H1 (cell line): ENCODE measurements around the gene AHCY. TPM values are rescaled to one million over a fixed set of nuclear protein-coding genes. Genes with fewer than 3 reads are reported as not detected.

Source experiments
- CTCF ChIA-PET: fragments of 300-600 bp; sonication (Branson Sonifier 250); formaldehyde crosslinking; loops from one replicate; lab custom pipeline; 2021; ENCODE audit not compliant: partially characterized antibody; lab: Charles Lee
- POLR2A ChIA-PET: fragments of 300-600 bp; sonication (Branson Sonifier 250); formaldehyde crosslinking; loops from one replicate; lab custom pipeline; 2021; ENCODE audit warnings: inconsistent platforms; ENCODE audit not compliant: partially characterized antibody; lab: Charles Lee
- DNase-seq, 2 experiments: peaks; one replicate each; pipeline versions ENCODE4 v3.0.0 to v3.0.0-alpha.2; 2010 to 2022; ENCODE audit warnings: low spot score in 2 of 2, low read depth in 1 of 2, mixed read lengths in 1 of 2
- FAIRE-seq: peaks from 2 replicates; lab custom pipeline; 2011; peaks lifted over from hg19 to GRCh38; lab: Jason Lieb, UNC
- H2AFZ ChIP-seq: 2 replicates; pipeline ENCODE4 v1.8.1; 2012; ENCODE audit warnings: low read length, inconsistent platforms
- H2AK5ac ChIP-seq: 2 replicates; pipeline ENCODE4 v1.6.1; 2013; ENCODE audit warnings: low read depth, low read length
- H2BK120ac ChIP-seq: replicated peaks from 2 replicates; pipeline ENCODE3; 2013; ENCODE audit warnings: low read depth, low read length, inconsistent platforms
- H2BK12ac ChIP-seq: 2 replicates; pipeline ENCODE4 v1.6.1; 2013; ENCODE audit warnings: low read depth, low read length
- H2BK15ac ChIP-seq: 2 replicates; pipeline ENCODE4 v1.6.1; 2013; ENCODE audit warnings: low read length
- H2BK20ac ChIP-seq: 2 replicates; pipeline ENCODE4 v1.6.1; 2013; ENCODE audit warnings: low read length
- H2BK5ac ChIP-seq: 2 replicates; pipeline ENCODE4 v1.6.1; 2013; ENCODE audit warnings: low read depth, low read length
- H3K14ac ChIP-seq: 2 replicates; pipeline ENCODE4 v1.6.1; 2013; ENCODE audit warnings: inconsistent platforms; ENCODE audit not compliant: insufficient read length
- H3K18ac ChIP-seq: 2 replicates; pipeline ENCODE4 v1.6.1; 2013; ENCODE audit warnings: low read length; ENCODE audit errors: extremely low read depth
- H3K23ac ChIP-seq: 2 replicates; pipeline ENCODE4 v1.6.1; 2013; ENCODE audit warnings: inconsistent platforms; ENCODE audit not compliant: insufficient read length
- H3K23me2 ChIP-seq: 2 replicates; pipeline ENCODE4 v1.6.1; 2013; ENCODE audit warnings: low read depth, low read length
- H3K27ac ChIP-seq: 2 replicates; pipeline ENCODE4 v1.6.1; 2011; ENCODE audit warnings: low read depth, low read length, inconsistent platforms
- H3K27me3 ChIP-seq, 4 experiments: replicated peaks in 1 of 4; 1 replicate in 1 of 4; 2 replicates in 3 of 4; pipeline versions ENCODE4 v1.6.1 to v1.8.1; 2011 to 2013; ENCODE audit warnings: low read length in 3 of 4, mild to moderate bottlenecking in 3 of 4, inconsistent platforms in 2 of 4, mixed read lengths in 2 of 4, moderate library complexity in 1 of 4; ENCODE audit not compliant: control insufficient read depth in 3 of 4, insufficient read depth in 3 of 4; ENCODE audit errors: extremely low read depth in 1 of 4
- H3K36me3 ChIP-seq, 4 experiments: 2 replicates each; pipeline versions ENCODE4 v1.6.1 to v1.8.1; 2011 to 2013; ENCODE audit warnings: mild to moderate bottlenecking in 4 of 4, low read length in 3 of 4, moderate library complexity in 2 of 4, control low read depth in 1 of 4, inconsistent platforms in 1 of 4; ENCODE audit not compliant: insufficient read depth in 4 of 4, control insufficient read depth in 2 of 4
- H3K4ac ChIP-seq: replicated peaks from 2 replicates; pipeline ENCODE3; 2013; ENCODE audit warnings: low read length, low read depth, mixed read lengths, inconsistent platforms; ENCODE audit not compliant: insufficient read length
- H3K4me1 ChIP-seq, 4 experiments: replicated peaks in 1 of 4; 1 replicate in 1 of 4; 2 replicates in 3 of 4; pipeline versions ENCODE4 v1.6.1 to v1.8.1; 2011 to 2013; ENCODE audit warnings: low read length in 3 of 4, inconsistent platforms in 2 of 4, mixed read lengths in 1 of 4; ENCODE audit not compliant: insufficient read depth in 4 of 4, control insufficient read depth in 3 of 4
- H3K4me2 ChIP-seq, 2 experiments: 2 replicates each; pipeline versions ENCODE4 v1.6.1 to v1.8.1; 2011 to 2013; ENCODE audit warnings: low read depth in 2 of 2, low read length in 2 of 2, control low read depth in 1 of 2, inconsistent platforms in 1 of 2, mild to moderate bottlenecking in 1 of 2; ENCODE audit not compliant: insufficient read depth in 1 of 2
- H3K4me3 ChIP-seq, 4 experiments: fragments of 200-600, 300-600 bp in 1 of 4; sonication (generic), shearing (Covaris generic), sonication (Bioruptor Twin) in 1 of 4; 2 replicates each; pipeline versions ENCODE4 v1.5.1 to v1.8.1; 2011 to 2016; ENCODE audit warnings: low read length in 4 of 4, low read depth in 3 of 4, control low read depth in 2 of 4, inconsistent platforms in 2 of 4, mild to moderate bottlenecking in 2 of 4, mixed read lengths in 1 of 4, moderate library complexity in 1 of 4; ENCODE audit not compliant: insufficient read depth in 2 of 4; ENCODE audit errors: extremely low read depth in 1 of 4
- H3K56ac ChIP-seq: replicated peaks from 2 replicates; pipeline ENCODE3; 2013; ENCODE audit warnings: low read depth, mild to moderate bottlenecking, mixed read lengths, low read length, inconsistent platforms; ENCODE audit not compliant: insufficient read length
- H3K79me1 ChIP-seq: 2 replicates; pipeline ENCODE4 v1.6.1; 2013; ENCODE audit warnings: low read depth, low read length, control low read depth
- H3K79me2 ChIP-seq, 2 experiments: 2 replicates each; pipeline versions ENCODE4 v1.6.1 to v1.8.1; 2012 to 2013; ENCODE audit warnings: low read length in 2 of 2, mild to moderate bottlenecking in 2 of 2, inconsistent platforms in 1 of 2; ENCODE audit not compliant: insufficient read depth in 2 of 2, control insufficient read depth in 1 of 2
- H3K9ac ChIP-seq, 4 experiments: replicated peaks in 1 of 4; 1 replicate in 1 of 4; 2 replicates in 3 of 4; pipeline versions ENCODE4 v1.6.1 to v1.8.1; 2011 to 2013; ENCODE audit warnings: low read depth in 3 of 4, low read length in 3 of 4, control low read depth in 2 of 4, mild to moderate bottlenecking in 2 of 4, moderate library complexity in 2 of 4, inconsistent platforms in 1 of 4; ENCODE audit errors: extremely low read depth in 1 of 4
- H3K9me3 ChIP-seq, 2 experiments: 2 replicates each; pipeline versions ENCODE4 v1.6.1 to v1.8.1; 2012 to 2013; ENCODE audit warnings: mild to moderate bottlenecking in 2 of 2, moderate library complexity in 2 of 2, control low read depth in 1 of 2, inconsistent platforms in 1 of 2, low read depth in 1 of 2, low read length in 1 of 2, mixed read lengths in 1 of 2; ENCODE audit not compliant: insufficient read depth in 2 of 2
- H4K20me1 ChIP-seq, 2 experiments: replicated peaks in 1 of 2; 2 replicates each; pipeline versions ENCODE3 to v1.8.1; 2011 to 2013; ENCODE audit warnings: inconsistent platforms in 2 of 2, low read length in 2 of 2, mild to moderate bottlenecking in 1 of 2; ENCODE audit not compliant: insufficient read depth in 2 of 2, control insufficient read depth in 1 of 2
- H4K5ac ChIP-seq: 2 replicates; pipeline ENCODE4 v1.6.1; 2013; ENCODE audit warnings: low read length, low read depth, mixed read lengths, inconsistent platforms; ENCODE audit not compliant: insufficient read length
- H4K8ac ChIP-seq: 2 replicates; pipeline ENCODE4 v1.8.0; 2013; ENCODE audit warnings: mild to moderate bottlenecking, moderate library complexity, low read length, inconsistent platforms; ENCODE audit not compliant: insufficient read depth; ENCODE audit errors: extremely low read depth
- H4K91ac ChIP-seq: replicated peaks from 2 replicates; pipeline ENCODE3; 2013; ENCODE audit warnings: low read length, mixed read lengths, inconsistent platforms; ENCODE audit not compliant: insufficient read length
- CBX8 ChIP-seq: fragments of 300-800, 300-1000 bp; sonication (generic); IDR thresholded peaks from 2 replicates; pipeline ENCODE4 v1.7.1; 2016; ENCODE audit warnings: low read depth, low read length, borderline replicate concordance
- CEBPB ChIP-seq: IDR thresholded peaks from 2 replicates; pipeline ENCODE4 v1.6.1; 2012; ENCODE audit warnings: low read depth, low read length
- CHD2 ChIP-seq: IDR thresholded peaks from 2 replicates; pipeline ENCODE4 v1.6.1; 2012; ENCODE audit warnings: low read length, improper control_type of control experiment
- EP300 ChIP-seq, 2 experiments: IDR thresholded peaks; 1 replicate in 1 of 2; 2 replicates in 1 of 2; pipeline ENCODE4 v1.6.1; 2011 to 2012; ENCODE audit warnings: low read depth in 2 of 2, low read length in 2 of 2, mild to moderate bottlenecking in 2 of 2, borderline replicate concordance in 1 of 2, inconsistent platforms in 1 of 2, moderate library complexity in 1 of 2
- HDAC6 ChIP-seq: IDR thresholded peaks from one replicate; pipeline ENCODE4 v1.7.1; 2012; ENCODE audit warnings: low read depth, mild to moderate bottlenecking, inconsistent platforms, low read length, moderate library complexity
- NRF1 ChIP-seq: IDR thresholded peaks from 2 replicates; pipeline ENCODE4 v1.6.1; 2011; ENCODE audit warnings: mild to moderate bottlenecking, low read depth, low read length, improper control_type of control experiment
- POLR2A ChIP-seq, 2 experiments: IDR thresholded peaks; 1 replicate in 1 of 2; 2 replicates in 1 of 2; pipeline ENCODE4 v1.6.1; 2011; ENCODE audit warnings: low read depth in 2 of 2, low read length in 2 of 2, mild to moderate bottlenecking in 2 of 2; ENCODE audit errors: control extremely low read depth in 1 of 2
- SIN3A ChIP-seq, 2 experiments: IDR thresholded peaks in 1 of 2; conservative IDR thresholded peaks in 1 of 2; 2 replicates each; pipeline ENCODE4 v1.6.1; 2011 to 2012; ENCODE audit warnings: low read length in 2 of 2, improper control_type of control experiment in 1 of 2, low read depth in 1 of 2, mild to moderate bottlenecking in 1 of 2
- SIRT6 ChIP-seq: IDR thresholded peaks from one replicate; pipeline ENCODE4 v1.7.1; 2012; ENCODE audit warnings: low read length, inconsistent platforms
- SRF ChIP-seq: IDR thresholded peaks from 2 replicates; pipeline ENCODE4 v1.6.1; 2011; ENCODE audit warnings: mild to moderate bottlenecking, low read depth, low read length, moderate library complexity
- TAF7 ChIP-seq: optimal IDR thresholded peaks from 2 replicates; pipeline ENCODE3; 2011; ENCODE audit warnings: low read depth, mild to moderate bottlenecking, inconsistent platforms, low read length, moderate library complexity, borderline replicate concordance
- TBP ChIP-seq: IDR thresholded peaks from 2 replicates; pipeline ENCODE4 v1.6.1; 2011; ENCODE audit warnings: low read depth, low read length, improper control_type of control experiment
- WGBS, 2 experiments: shearing (Covaris generic) in 1 of 2; methylation state at CpG; one replicate each; pipeline versions ENCODE4 v1.1.6 to v1.1.7; 2013 to 2015; ENCODE audit warnings: low lambda C conversion rate in 2 of 2, mixed read lengths in 2 of 2, inconsistent platforms in 1 of 2, low coverage in 1 of 2, missing lambda C conversion rate in 1 of 2; ENCODE audit not compliant: insufficient replicate concordance in 2 of 2, insufficient coverage in 1 of 2, insufficient read length in 1 of 2; ENCODE audit errors: extremely low coverage in 1 of 2, missing lambda C conversion rate in 1 of 2; 5-methylcytosine and 5-hydroxymethylcytosine counted together
- polyA plus RNA-seq, 7 experiments: library from polyadenylated mRNA; depleted of rRNA in 3 of 7; stranded (reverse) in 5 of 7; unstranded in 2 of 7; fragments of >200 nt in 5 of 7; fragments of 200-250 nt in 2 of 7; gene quantifications; 1 replicate in 5 of 7; 2 replicates in 1 of 7; 4 replicates in 1 of 7; pipeline versions ENCODE4 v1.2.1 to v1.2.3, GENCODE V29; 2011 to 2013; ENCODE audit warnings: missing spikeins in 2 of 7, mixed read lengths in 2 of 7
- total RNA-seq: library from RNA; stranded (reverse); fragmentation: NEBNext Ultra II Directional; extraction: Animal tissue kit (Norgen Biotek cat#: 25700); gene quantifications from 2 replicates; pipeline ENCODE4 v1.2.1, GENCODE V29; 2021
- TF ChIP-seq, protein P1 (sequence below), 3 experiments: IDR thresholded peaks; 1 replicate in 2 of 3; 2 replicates in 1 of 3; pipeline versions ENCODE4 v1.5.1 to v1.6.1; 2011; ENCODE audit warnings: low read length in 3 of 3, mild to moderate bottlenecking in 3 of 3, inconsistent platforms in 2 of 3, low read depth in 1 of 3, moderate library complexity in 1 of 3; ENCODE audit not compliant: insufficient read depth in 1 of 3; ENCODE audit errors: control extremely low read depth in 1 of 3

Gene AHCY
- total and polyA plus RNA-seq, 2 of the 8 experiments (the other 6 are each of a cell fraction or from before 2014, with no cell fraction given) = 404 to 638 TPM

DNA sequence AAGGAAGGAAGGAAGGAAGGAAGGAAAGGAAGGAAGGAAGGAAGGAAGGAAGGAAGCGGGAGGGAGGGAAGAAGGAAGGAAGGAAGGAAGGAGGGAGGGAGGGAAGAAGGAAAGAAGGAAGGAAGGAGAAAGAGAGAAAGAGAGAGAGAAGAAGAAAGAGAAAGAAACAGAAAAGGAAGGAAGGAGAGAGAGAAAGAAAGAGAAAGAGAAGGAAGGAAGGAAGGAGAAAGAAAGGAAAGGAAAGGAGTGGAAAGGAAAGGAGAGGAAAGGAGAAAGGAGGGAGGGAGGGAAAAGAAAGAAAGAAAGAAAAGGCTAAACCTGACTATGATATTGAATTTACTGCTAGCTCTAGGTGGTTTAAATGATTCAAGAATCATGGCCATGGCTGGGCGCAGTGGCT is 67.3 kb downstream of the AHCY start:
- Histone ChIP-seq H2BK15ac (no peak overlapping the region), H3K14ac (no peak overlapping the region), H4K8ac (no peak overlapping the region), H3K27ac (no peak overlapping the region), H3K36me3 (no peaks in the 10 kb centered on the region), H3K18ac (no peak overlapping the region), H3K23ac (no peak overlapping the region), H3K79me2 (no peaks in the 10 kb centered on the region), H2AFZ (no peak overlapping the region), H3K79me1 (no peaks in the 10 kb centered on the region), H4K20me1 (no peaks in the 10 kb centered on the region), H2AK5ac (no peak overlapping the region), H2BK120ac (no peak overlapping the region), H3K4me3 (no peak overlapping the region), H2BK5ac (no peak overlapping the region), H3K56ac (no peak overlapping the region), H2BK12ac (no peak overlapping the region), H3K23me2 (no peaks in the 10 kb centered on the region; the same call in 1 of the 2 replicates), H3K27me3 (no peaks in the 10 kb centered on the region), H3K4me2 (no peak overlapping the region), H4K91ac (no peak overlapping the region), H3K4me1 (no peaks in the 10 kb centered on the region), H4K5ac (no peak overlapping the region), H2BK20ac (no peak overlapping the region), H3K4ac (no peak overlapping the region), H3K9me3 (peaks cover 0 to 9% of the 10 kb centered on the region in 2 experiments; a peak in 1 of 4 replicates), H3K9ac (no peak overlapping the region)
- FAIRE-seq (no peak), DNase-seq (no peak)
- 85% methylated on average over 1 of the region's 2 CpGs; no CpG with 5 or more reads in 1 of the 2 experiments for WGBS, 2 experiments
- ChIA-PET POLR2A (no interaction called here), CTCF (no interaction called here)
- TF ChIP-seq EP300 (IDR thresholded peaks at IDR 0.05; ENCODE audit: borderline replicate concordance in 1 of 2, low read depth in 2 of 2, low read length in 2 of 2) (no peak), POLR2A (IDR thresholded peaks at IDR 0.05; ENCODE audit: control extremely low read depth in 1 of 2, low read depth in 2 of 2, low read length in 2 of 2) (no peak), NRF1 (no peak), CHD2 (no peak), SIN3A (conservative IDR thresholded peaks at IDR 0.05 in 1 of 2, IDR thresholded peaks at IDR 0.05 in 1 of 2; ENCODE audit: low read depth in 1 of 2, low read length in 2 of 2) (no peak), SIRT6 (no peak), CBX8 (no peak), CEBPB (no peak), TBP (no peak), TAF7 (no peak), HDAC6 (no peak), SRF (no peak)
- TF ChIP-seq, protein P1, sequence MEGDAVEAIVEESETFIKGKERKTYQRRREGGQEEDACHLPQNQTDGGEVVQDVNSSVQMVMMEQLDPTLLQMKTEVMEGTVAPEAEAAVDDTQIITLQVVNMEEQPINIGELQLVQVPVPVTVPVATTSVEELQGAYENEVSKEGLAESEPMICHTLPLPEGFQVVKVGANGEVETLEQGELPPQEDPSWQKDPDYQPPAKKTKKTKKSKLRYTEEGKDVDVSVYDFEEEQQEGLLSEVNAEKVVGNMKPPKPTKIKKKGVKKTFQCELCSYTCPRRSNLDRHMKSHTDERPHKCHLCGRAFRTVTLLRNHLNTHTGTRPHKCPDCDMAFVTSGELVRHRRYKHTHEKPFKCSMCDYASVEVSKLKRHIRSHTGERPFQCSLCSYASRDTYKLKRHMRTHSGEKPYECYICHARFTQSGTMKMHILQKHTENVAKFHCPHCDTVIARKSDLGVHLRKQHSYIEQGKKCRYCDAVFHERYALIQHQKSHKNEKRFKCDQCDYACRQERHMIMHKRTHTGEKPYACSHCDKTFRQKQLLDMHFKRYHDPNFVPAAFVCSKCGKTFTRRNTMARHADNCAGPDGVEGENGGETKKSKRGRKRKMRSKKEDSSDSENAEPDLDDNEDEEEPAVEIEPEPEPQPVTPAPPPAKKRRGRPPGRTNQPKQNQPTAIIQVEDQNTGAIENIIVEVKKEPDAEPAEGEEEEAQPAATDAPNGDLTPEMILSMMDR (IDR thresholded peaks at IDR 0.05; ENCODE audit: control extremely low read depth in 1 of 3, insufficient read depth in 1 of 3, low read depth in 1 of 3, low read length in 3 of 3) = no peak
